HG03439 (cell line): Measurements from ENCODE around the gene TMEM165.
A peak's percentile ranks its signal among the peaks of the same experiment; 100 is the strongest.

Experiments used
- ATAC-seq: cut with Tn5 transposase; IDR thresholded peaks from one replicate; pipeline ENCODE4 v1.9.1; 2021; ENCODE audit warnings: mild to moderate bottlenecking, moderate library complexity; ENCODE audit not compliant: unreplicated experiment

TMEM165 gene

DNA sequence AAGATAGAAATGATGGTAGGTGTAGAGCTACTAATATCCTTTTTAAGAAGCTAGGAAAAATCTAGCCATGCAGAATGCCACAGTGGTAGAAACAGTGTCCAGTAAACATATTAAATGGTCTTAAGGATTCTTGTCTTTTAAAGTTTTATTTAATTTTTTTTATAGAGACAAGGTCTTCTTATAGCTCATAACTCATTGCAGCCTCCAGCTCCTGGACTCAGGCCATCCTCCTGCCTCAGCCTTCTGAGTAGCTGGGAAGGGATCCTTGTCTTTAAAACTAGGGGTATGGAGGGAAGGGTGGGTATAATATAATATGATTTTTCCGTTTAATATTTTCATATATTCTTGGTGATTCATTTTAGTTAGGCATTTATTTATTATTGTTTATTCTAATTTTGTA is 3.8 kb downstream of the TMEM165 start:
- no peak for ATAC-seq

DNA sequence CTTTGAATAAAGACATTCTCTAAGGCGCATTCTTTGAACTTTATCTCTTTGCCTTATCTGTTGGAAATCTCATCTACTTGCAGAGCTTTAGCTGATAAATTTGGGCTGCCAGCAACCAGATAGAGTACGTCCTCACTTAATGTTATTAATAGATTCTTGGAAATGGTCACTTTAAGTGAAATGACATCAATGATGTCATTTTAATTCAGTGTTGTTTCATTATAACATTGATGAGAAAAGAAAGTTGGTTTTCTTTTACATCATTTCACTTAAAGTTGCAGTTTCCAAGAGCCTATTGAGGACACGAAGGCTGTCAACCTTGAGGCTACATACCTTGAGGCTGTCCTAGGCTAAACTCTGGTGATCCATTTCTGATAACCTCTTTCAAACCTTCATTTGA is 9.3 kb downstream of the TMEM165 start:
- ATAC-seq, result no peak

DNA sequence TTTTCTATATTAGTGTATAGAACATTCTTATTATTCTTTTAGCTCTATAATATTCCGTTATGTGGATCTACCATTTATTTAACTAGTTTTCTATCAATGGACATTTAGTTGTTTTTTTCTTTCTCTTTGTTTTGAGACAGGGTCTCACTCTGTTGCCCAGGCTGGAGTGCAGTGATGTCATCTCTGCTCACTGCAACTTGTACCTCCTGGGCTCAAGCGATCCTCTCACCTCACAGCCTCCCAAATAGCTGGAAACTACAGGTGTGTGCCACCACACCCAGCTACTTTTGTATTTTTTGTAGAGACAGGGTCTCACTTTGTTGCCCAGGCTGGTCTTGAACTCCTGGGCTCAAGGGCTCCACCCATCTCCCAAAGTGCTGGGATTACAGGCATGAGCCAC is 10.8 kb downstream of the TMEM165 start:
- no peak for ATAC-seq

DNA sequence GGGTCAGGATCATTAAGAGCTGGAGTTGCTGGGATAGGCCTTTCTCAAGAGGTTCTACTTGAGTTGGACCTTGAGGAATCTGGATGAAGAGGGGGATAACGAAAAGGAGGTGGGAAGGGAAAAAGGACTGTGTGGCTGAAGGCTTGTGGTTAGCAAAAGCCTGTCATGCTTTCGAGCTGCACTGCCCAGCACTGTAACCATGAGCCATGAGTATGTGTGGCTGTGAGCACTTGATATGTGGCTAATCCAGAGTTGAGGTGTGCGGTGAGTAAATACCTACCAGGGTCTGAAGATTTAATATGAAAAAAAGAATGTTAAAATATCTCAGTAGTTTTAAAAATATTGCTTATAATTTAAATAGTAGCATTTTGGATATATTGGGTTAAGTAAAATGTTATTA is 11.4 kb downstream of the TMEM165 start:
- ATAC-seq, result no peak

DNA sequence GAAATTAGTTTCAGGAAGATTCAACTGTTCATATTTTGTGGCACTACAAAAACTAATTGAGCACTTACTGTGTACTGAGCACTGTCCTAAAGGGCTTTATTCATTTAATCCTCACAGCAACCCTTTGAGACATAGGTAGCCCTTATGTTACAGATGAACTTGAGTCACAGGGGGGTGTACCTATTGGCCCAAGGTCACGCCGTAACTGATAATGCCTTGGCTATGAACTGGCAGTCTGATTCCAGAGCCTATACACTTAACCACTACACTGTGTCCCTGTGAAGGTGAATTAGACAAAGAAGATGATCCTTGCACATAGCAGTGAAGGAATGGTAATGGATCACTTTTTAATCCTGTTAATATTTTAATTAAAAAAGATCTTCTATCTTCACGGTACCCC is 12.0 kb downstream of the TMEM165 start:
- ATAC-seq, result no peak

DNA sequence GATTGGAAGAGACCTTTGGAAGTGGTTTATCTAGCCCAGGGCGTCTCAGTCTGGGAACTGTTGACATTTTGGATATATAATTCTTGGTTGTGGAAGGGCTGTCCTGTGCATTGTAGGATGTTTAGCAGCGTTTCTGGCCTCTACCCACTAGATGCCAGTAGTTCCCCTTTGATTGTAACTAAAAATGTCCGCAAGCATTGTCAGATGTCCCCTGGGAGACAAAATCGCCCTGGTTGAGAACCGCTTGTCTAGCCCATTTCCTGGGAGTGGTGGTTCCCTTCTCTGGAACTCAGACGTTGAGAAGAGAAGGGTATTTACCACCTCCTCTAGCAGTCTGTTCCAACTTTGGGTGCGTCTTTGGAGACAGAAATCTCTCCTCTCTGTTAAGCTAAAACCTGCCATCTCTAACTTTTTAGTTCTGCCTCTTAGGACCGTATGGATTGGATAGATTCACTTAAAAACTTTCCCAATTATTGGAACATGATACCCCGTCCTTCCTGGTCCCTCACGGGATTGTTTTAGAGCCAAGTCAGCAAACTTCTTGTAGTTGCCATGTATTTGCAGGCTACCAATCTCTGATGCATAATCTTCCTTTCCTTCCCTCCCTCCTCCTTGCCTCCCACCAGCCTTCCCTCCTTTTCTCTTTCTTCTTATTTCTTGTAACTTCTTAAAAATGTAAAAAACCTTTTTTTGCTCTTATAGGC is 13.9 kb downstream of the TMEM165 start:
- ATAC-seq, result peak; percentile 56

DNA sequence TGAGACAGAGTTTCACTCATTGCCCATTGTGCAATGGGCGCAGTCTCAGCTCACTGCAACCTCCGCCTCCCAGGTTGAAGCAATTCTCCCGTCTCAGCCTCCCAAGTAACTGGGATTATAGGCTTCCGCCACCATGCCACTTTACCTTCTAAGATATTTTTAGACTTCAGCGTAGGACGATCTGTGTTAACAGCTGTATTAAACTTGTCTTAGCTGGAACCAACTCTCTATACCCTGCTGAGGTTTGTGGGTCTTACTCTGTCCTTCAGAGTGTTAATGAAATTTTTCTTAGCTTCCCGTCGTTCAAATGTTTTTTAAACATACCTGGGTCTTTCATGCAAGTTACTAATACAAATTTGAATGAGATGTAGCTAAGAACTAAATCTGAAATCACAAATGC is 14.7 kb downstream of the TMEM165 start:
- no peak for ATAC-seq

DNA sequence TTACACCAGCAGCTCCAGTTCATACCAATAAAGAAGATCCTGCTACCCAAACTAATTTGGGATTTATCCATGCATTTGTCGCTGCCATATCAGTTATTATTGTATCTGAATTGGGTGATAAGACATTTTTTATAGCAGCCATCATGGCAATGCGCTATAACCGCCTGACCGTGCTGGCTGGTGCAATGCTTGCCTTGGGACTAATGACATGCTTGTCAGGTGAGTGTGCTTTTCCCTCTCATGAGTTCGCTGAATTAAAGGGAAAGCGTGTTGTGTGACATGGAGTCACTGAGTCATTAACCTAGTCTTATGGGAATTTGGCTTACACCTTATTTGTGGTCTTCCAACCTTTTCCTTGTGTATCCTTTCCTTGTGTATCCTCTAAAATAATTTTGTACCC is 15.9 kb downstream of the TMEM165 start:
- no peak for ATAC-seq

DNA sequence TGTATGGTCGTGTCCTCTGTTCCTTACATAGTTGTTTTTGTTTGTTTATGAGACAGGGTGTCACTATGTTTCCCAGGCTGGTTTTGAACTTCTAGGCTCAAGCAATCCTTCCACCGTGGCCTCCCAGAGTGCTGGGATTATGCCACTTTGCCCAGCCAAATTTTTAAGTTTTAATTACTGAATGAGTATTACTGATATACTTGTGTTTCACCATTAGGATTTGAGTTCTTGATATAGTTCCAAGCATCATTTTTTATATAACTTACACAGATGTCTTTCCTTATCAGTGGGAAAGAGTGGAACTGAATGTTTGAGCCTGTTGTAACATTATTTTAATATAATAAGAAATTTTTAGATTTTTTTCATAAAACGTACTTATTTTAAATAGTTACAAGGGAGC is 20.4 kb downstream of the TMEM165 start:
- ATAC-seq, result no peak

DNA sequence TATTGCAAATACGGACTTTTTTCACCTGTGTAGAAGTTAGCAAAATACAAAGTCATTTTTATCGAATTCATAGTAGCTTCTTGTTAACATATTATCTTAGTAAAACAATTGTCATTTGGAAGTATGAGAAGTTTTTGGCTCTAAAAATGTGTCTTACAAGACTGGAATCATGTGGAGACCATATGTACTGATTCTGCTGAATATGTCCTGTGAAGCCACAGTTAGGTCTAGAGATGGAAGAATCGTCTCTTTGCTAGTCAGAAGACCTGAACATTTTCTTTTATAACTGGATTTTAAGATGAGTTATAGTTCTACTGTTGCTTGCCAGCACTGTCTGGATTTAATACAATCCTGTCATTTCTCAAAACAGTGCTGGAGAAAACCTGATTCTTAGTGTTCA is 29.0 kb downstream of the TMEM165 start:
- ATAC-seq, result no peak

DNA sequence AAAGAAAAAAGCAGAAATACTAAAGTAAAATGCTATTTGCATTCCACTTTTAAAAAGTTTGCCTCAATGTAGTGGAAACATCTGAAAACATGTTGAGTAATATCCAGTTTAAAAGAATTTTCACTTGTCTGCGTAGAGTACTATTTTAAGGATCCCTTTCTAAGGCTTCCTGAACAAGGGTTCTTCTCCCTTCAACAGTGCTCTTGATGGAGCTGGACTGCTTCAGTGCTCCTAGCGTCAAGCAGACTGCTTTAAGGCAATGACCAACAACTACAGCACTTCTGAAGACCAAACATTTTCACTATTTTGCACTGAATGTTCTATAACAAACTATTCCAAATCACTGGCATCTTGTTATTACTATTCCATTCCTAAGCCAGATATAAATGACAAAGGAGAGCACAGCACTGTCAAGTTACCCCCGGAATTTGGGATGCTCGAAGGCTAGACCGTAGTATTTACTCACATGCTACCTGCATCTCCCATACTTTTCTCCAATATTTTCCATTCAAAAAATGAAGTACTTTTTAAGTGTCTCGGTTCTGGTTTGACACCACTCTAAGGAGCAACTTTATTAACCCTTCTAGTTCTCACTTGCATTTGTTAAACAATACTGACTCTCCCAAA is 36.1 kb downstream of the TMEM165 start:
- no peak for ATAC-seq

DNA sequence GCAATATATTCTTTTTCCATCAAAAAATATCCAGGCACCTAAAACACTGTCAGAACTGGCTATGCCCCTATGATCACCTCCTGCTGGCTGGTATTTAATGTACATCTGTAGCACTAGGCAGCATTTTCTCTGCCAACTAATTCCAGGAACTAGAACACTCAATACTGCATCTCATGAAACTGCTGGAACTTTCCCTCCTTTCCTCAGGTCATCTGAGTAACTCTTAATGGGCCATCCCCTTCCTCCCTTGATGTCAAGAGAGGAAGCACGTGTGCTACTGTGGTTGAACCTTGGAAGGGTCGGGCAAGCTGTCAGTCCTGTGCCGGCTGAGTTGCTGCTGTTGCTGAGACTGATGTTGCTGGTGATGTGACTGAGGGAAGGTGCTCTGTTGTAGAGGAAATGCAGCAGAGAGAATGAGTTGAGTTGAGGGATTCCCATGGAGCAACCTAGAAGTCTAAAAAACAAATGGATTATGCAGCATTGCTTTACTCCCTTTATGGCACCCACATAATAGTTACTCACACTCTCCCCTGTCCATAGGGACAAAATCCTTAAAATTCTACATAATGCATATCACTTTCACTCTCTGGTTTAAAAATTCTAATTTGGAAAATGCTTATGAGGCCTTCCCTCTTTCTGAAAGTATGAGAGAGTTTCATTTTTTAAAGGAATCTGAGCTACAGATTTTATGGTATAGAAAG is 39.5 kb downstream of the TMEM165 start:
- ATAC-seq, result no peak

DNA sequence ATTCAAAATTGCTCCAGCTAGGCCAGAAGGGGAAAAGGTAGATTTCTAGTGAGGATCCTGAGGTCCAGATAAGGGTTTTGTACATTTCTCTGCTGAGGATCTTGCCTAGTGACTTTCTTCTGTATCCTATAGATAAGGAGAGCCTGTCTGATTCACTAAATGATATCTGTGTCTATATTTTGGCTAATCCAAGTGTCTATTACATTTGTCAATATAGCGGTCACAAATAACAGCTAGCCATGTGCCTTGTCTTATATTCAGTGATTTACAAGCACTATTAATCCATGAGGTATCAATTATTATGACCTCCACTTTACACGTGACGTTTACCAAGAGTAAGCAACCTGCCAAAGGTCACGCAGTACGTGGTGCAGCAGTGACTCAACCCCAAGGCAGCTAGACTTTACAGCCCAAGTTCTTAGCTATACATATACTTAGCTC is 41.6 kb downstream of the TMEM165 start:
- no peak for ATAC-seq

DNA sequence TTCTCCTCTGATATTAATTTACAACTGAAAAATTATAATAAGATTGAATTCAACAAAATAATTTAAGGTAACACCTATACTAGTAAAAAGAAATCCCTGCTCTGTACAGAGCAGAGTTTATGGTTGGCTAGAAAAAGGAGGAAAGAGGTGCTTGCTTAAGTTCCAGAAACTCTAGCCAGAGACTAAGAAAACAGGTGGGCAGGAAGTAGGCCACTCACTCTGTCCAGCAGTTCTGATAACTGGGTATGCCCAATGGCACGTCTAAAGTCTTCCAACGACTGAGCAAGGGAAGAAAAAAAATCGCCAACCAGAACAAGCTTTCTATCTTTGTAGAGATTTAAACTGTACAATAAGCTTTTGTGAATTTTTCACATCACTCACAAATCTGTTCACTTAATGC is 42.1 kb downstream of the TMEM165 start:
- no peak for ATAC-seq

DNA sequence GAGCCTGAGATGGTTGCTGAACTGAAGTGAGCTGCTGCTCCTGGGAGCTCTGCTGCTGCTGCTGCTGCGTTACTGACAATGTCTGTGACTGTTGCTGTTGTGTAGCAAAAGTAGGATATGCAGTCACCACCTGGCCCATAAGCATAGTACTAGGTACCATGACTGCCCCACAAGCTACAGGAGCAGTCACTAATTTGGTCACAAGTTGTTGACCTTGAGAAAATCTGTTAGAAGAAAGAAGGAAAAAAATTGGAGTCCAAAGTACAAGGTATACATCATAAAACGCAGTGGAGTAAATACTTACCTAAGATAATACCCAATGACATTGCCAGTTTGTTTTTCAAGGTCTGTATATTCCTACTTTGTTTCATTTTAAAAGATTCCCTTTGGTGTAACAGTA is 42.6 kb downstream of the TMEM165 start:
- no peak for ATAC-seq

DNA sequence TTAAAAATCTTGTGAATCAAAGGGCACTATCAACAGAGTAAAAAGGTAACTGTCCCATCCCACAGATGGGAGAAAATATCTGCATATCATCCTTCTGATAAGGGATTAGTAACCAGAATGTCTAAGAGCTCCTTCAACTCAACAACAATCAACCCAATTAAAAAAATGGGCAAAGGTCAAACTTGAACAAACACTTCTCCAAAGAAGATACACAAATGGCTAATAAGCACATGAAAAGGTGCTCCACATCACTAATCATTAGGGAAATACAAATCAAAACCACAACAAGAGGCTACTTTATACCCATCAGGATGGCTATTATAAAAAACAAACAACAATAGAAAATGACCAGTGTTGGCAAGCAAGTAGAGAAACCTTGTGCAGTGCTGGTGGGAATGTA is 43.3 kb downstream of the TMEM165 start:
- no peak for ATAC-seq

DNA sequence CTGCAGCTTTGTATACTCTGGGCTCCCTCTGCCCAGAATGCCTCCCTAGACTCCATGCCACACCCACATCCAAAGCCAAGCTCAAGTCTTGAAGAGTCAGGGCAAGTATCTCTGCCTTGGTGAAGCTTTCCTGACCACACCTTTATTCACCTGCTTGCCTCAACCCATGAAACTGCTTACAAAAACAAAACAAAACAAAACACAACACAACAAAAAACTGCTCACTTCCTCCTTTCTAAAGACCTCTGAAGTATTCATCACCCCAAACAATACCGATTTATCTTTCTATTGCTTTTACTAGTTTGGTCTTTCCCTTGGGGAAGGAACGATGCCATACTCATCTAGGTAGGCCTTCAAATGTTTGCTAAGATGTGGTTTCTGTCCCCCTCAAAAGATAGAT is 45.0 kb downstream of the TMEM165 start:
- ATAC-seq, result no peak

DNA sequence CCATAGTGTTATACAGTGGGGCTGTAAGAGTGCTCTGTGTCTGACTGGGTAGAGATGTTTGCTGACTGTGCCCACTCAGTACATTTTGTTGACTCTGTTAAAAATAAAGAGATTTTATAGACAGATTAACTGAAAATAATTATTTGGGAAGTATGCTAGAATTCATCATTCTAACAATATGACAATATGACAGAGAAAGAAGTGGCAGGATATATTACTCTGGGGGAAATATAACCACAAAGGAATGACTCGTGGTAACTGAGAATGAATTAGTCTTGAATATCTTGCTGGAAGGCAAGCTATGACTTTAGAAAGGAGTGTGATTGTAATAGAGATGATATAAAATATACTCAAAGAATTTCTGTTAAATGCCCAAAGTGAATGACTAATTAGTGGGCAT is 46.8 kb downstream of the TMEM165 start:
- ATAC-seq, result no peak

DNA sequence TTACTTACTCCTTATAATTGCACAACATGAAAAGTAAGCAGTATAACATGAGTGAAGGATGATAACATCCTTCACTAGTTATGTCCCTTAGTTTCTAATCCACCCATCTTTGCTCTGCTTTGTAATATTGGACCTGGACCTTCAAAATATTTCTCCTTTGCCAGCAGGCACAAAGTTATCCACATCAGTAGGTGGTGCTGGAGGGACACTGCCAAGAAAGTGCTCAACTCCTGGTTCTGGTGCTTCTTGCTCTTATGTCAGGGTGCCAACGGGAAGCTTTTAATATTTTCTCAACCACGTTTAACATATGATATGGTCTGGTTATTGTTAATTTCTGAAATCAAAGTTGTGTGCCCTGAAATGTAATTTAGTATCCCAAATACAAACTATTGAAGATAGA is 49.1 kb downstream of the TMEM165 start:
- no peak for ATAC-seq

DNA sequence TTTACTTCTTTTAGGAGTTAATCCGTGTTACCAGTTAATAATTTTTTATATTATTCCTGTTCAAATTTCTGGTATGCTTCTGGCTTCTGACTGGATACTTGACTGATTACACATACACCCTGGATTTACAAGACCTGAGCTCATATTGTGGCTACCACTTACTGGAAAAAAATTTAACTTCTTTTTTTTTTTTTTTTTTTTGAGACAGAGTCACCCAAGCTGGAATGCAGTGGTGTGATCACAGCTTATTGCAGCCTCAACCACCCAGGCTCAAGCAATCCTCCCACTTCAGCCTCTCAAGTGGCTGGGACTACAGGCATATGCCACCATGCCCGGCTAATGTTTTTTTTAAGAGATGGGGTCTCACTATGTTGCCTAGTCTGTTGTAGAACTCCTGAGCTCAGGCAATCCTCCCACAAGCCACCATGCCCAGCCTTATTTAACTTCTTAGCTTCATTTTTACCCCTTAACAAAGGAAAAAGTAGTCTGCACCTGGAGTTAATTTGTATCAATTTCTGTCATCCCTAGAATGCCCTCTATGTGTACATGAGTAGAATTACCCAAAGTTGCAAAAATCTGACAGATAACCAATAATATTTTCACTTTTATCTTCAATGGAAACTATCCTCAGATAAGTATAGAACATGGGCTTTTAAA is 50.3 kb downstream of the TMEM165 start:
- ATAC-seq, result no peak

DNA sequence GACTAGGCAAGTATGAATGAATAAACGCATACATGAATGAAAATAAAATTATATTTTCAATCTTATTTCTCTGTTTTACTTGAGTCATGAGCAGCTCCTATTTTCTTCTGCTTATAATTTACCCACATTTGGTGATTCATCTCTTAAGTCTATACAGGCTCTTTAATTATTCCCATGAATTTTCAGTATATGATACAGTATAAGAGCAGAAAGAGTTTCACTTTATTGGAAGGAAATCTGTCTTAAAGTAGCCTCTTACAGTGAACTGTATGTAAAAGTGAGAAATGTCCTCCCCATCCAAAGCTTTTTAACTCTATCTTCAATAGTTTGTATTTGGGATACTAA is 50.8 kb downstream of the TMEM165 start:
- ATAC-seq, result no peak
